NK-92 (cell line): ENCODE results near the gene NAALADL2.
"Not testable (repeated sequence)": the region's sequence is repeated elsewhere in the genome, so short reads cannot be mapped to it uniquely, and the experiment has no call there.

Experiments
- DNase-seq: peaks from one replicate; lab custom pipeline; 2025; ENCODE audit not compliant: unreplicated experiment; lab: John Stamatoyannopoulos, UW

NAALADL2 gene

GRCh38 chr3:175068587-175068986, 209.5 kb downstream of the NAALADL2 start:
- no peak for DNase-seq

- no peak for DNase-seq
Measured at GRCh38 chr3:175070946-175071345, 211.8 kb downstream of the NAALADL2 start.

GRCh38 chr3:175073219-175073905, 214.2 kb downstream of the NAALADL2 start:
- no peak for DNase-seq

- no peak for DNase-seq
Measured at GRCh38 chr3:175075269-175075668, 216.1 kb downstream of the NAALADL2 start.

GRCh38 chr3:175077216-175077615, 218.1 kb downstream of the NAALADL2 start:
- DNase-seq, result no peak

GRCh38 chr3:175082631-175083030, 223.5 kb downstream of the NAALADL2 start:
- DNase-seq, result no peak

- DNase-seq, result not testable (repeated sequence)
Measured at GRCh38 chr3:175087128-175087527, 228.0 kb downstream of the NAALADL2 start.

- DNase-seq, result no peak
Measured at GRCh38 chr3:175088766-175089380, 229.7 kb downstream of the NAALADL2 start.

GRCh38 chr3:175091426-175092114, 232.4 kb downstream of the NAALADL2 start:
- no peak for DNase-seq

GRCh38 chr3:175093748-175094147, 234.6 kb downstream of the NAALADL2 start:
- DNase-seq, result no peak

- no peak for DNase-seq
Measured at GRCh38 chr3:175094344-175094743, 235.2 kb downstream of the NAALADL2 start.

GRCh38 chr3:175098644-175099043, 239.5 kb downstream of the NAALADL2 start:
- no peak for DNase-seq

- no peak for DNase-seq
Measured at GRCh38 chr3:175102161-175102560, 243.0 kb downstream of the NAALADL2 start.

GRCh38 chr3:175103298-175103697, 244.2 kb downstream of the NAALADL2 start:
- no peak for DNase-seq

- no peak for DNase-seq
Measured at GRCh38 chr3:175105066-175105465, 245.9 kb downstream of the NAALADL2 start.

- DNase-seq, result no peak
Measured at GRCh38 chr3:175107231-175107630, 248.1 kb downstream of the NAALADL2 start.

GRCh38 chr3:175107995-175108394, 248.9 kb downstream of the NAALADL2 start:
- no peak for DNase-seq

- DNase-seq, result no peak
Measured at GRCh38 chr3:175108613-175109151, 249.5 kb downstream of the NAALADL2 start.

GRCh38 chr3:175111036-175111435, 251.9 kb downstream of the NAALADL2 start:
- no peak for DNase-seq

- no peak for DNase-seq
Measured at GRCh38 chr3:175118382-175118941, 259.3 kb downstream of the NAALADL2 start.

GRCh38 chr3:175121225-175121624, 262.1 kb downstream of the NAALADL2 start:
- no peak for DNase-seq
